Stimulated activated CD4-positive, alpha-beta T cell treated with anti-CD3 and anti-CD28 coated beads, Interleukin-1b, Interleukin-23, amount 100 ng/mL, for 24 hours (primary cell): ENCODE measurements around the gene FIGNL1.
A peak's percentile ranks its signal among the peaks of the same experiment; 100 is the strongest.
"Not testable (repeated sequence)": the region's sequence is repeated elsewhere in the genome, so short reads cannot be mapped to it uniquely, and the experiment has no call there.

Source experiments
- DNase-seq, 4 experiments: peaks; one replicate each; pipeline ENCODE4 v3.0.0-alpha.2; 2020; ENCODE audit warnings: low read depth in 4 of 4, low spot score in 1 of 4

Gene FIGNL1

DNA sequence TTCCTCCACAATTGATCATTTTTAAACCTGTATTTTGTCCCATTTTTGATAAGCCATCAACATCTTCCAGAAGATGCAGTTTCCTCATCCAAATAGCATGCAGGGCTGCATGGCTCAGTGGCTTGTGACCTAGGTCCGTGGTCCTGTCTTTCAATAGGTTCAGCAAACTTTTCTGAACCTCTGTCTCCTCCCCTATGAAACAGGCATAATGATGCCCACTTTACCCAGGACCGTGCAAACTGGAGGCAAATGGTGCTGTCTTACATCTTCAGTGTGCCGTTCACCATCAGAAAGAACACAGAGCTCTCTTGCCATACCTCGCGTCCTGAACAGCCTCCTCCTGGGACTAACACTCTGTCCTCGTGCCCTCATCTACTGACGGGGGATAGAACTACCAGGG lies 22.3 kb upstream of the FIGNL1 start:
- no peak for DNase-seq

DNA sequence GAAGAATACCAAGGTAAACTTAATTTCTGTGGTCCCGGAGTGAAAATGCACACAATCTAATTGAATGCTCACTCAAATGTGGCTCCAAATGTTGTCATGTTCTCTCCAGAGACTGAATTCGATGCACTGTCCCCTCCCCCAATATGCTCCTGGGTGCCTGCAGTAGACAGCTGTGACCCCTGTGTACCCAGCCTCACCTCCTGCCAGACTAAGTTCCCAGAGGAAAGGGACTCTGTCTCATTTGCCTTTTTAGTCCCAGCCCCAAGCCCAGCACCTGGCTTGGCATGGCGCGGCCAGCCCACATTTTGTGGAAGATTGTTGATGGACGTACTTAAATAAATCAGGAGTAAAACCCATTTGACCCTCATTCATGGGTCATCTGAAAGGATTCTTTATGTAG lies 21.8 kb upstream of the FIGNL1 start:
- no peak for DNase-seq

DNA sequence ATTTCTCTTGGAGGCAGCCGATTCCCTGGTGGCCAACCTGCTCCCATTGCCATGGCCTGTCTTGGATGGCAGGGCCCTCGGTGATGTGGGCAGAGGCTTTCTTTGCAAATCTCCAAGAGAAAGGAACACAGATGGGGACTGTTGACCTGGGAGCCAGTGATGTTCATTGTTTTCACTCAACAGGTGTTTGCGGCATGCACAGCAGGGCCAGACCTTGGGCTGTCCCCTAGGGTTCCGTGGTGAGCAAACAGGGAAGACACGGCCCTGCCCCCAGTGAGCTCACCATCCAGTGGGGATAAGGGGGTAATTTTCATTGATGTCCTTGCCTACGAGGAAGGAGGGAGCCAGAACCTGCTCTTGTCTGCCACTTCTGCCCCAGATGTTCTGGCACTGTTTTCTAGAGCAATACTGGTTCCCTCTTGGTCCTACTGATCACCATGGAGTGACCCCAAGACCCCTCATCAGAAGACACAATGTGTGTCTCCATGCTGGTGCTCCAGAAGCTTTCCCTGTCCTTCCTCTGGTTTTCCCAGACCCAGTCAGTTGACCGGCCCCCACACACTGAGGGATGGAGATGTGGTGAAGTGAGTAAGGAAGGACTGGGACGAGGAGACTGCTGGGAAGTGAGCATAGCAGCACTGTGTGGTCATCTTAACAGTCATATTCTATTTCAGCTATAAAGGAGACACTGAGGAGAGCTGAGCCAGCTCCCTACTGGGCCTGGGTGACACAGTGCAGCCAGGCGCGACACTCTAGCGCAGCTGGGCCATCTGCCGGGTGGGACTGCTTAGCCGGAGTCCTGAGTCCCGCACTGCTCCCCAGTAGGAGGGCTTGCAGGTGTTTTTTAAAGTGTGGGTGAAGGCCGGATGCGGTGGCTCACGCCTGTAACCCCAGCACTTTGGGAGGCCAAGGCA lies 20.4 kb upstream of the FIGNL1 start:
- no peak for DNase-seq

DNA sequence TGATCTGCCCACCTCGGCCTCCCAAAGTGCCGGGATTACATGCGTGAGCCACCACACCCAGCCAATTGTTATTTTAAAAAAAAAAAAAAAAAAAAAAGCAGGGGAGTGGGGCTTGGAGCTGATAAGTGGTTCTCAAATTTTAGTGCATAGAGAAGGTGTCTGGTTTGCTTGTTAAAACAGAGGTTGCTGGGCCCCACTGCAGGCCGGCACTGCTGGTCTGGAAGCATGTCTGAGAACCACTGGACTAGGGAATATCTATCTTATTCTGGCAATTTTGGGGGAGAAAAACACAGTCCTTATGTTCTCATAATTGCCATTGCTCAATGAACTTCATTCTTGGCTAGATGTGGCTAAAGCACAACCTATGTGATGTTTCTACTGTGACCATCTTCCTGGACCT lies 19.0 kb upstream of the FIGNL1 start:
- no peak for DNase-seq

- DNase-seq, result peak; percentile 59 to 79 (median 72)
These were observed 17.9 kb upstream of the FIGNL1 start for GRCh38 chr7:50467817-50468610.

DNA sequence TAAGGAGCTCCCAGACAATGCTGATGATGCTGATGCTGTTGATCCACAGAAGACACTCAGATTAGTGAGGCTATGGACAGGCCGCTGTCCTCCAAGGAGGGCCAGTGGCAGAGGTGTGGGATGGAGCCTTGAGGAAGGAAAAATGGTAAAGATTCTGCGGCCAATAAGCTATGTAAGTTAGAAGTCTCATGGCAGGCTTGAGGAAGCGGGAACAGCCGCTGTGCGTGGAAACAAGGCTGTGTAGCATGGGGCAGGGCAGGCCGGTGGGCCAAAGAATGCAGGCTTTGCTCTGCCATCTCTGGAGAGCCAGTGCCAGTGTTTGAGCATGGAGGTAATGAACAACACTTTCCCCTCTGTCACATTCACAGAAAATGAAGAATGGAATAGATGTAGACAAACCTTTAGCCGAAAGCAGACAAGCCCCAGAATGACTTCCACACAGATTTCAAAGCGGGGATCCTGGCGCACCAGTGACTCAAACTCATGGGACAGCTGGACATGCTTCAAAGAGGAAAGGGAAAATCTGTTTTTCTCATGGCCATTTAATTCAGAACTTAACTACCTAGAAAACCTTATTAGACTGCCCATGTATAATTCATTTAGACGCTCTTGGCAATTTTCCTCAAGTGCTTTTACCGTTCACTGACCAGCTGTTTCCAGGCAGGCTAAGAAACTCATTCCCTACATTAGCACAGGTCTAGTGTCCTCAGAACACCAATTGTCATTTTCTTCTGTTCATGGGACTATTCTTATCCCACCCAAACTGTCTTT lies 16.9 kb upstream of the FIGNL1 start:
- DNase-seq, result no peak

DNA sequence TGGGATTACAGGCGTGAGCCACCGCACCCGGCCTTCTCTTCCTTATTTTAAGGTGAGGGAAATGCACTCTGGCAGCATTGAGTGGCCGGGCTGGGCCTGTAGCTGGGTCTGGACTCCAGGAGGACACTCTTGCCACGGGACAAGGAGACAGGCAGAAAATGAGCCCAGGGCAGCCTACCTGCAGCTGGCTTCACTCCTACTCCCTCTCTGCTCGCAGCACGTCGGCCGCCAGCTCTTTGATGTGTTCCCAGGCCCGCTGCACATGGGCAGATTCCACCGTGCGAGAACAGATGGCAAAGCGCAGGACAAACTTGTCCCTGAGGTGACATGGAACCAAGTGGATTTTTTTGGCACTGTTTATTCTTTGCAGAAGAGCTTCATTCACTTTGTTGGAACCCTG lies 12.9 kb upstream of the FIGNL1 start:
- DNase-seq, result no peak

DNA sequence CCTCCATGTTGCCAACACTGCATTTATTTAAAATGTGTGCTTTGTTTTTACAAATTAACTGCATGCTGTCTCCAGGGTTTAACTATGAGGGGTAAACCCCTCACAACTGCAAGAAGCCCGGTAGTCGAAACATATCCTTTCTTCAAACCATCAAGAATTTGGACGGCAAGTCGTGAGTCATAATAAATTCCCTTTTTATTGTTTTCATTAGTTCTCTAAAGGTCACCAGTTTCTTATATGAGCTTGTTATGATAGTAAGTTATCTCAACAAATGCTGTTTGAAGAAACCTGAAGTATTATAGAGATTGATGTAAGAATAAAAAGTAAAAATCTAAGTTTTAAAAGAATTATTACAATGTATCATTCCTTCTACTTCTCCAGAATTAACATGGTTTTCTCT lies 12.2 kb upstream of the FIGNL1 start:
- no peak for DNase-seq

- no peak for DNase-seq
These were observed 11.5 kb upstream of the FIGNL1 start for GRCh38 chr7:50461695-50462094.

DNA sequence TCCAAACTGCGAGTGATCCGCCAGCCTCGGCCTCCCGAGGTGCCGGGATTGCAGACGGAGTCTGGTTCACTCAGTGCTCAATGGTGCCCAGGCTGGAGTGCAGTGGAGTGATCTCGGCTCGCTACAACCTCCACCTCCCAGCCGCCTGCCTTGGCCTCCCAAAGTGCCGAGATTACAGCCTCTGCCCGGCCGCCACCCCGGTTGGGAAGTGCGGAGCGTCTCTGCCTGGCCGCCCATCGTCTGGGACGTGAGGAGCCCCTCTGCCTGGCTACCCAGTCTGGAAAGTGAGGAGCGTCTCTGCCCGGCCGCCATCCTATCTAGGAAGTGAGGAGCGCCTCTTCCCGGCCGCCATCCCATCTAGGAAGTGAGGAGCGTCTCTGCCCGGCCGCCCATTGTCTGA lies 9.0 kb upstream of the FIGNL1 start:
- not testable (repeated sequence) for DNase-seq

GRCh38 chr7:50458651-50459050 lies 8.5 kb upstream of the FIGNL1 start:
- DNase-seq, result not testable (repeated sequence)

DNA sequence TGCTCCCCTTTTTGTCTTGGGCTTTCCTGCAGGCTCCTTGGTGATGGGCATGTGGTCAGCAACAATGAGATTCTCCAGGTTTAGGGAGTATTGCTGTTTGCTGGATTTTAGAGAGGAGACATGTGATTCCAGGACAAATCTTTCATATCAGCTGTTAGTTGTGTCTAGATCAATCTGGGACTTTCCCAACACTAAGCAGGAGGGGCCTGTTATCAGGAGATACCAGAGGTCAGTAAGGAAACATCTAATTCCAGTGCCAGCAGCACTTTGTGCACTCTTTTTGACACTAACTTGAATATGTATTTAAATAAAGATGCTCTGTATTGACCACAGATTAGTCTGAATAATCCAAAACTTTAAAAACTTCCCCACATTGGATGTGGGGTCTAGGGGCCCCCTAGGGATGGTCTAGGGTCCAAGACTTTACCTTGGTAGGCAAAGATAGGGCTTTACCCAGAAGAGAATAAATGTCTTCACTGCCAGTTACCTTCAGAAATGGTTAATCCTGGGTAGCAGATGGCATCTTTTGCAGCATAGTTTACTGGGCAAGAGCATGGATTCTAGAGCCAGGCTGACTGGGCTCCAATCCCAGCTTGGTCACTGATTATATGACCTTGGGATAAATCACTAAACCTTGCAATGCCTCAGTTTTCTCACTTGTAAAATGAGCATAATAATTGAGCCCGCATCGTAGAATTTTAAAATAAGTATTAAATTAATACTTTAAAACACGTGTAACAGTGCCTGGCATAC lies 6.4 kb upstream of the FIGNL1 start:
- DNase-seq, result no peak

DNA sequence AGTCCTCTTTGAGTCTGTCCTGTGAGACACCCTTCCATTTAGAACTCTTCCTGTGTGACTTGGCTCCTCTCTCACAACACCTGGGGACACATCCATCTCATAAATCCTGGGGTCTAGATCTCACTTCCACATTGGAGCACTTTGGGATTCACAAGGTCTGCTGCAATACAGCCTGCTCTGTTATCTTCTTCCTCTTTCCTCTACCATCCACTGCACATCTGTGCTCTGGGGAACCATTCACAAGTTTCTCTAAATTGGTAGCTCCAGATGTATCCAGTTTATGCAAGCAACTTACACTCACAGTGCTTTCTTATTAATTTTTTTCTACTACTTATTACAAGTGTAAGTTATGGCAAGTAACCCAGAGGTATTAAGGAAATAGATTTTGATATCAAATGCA lies 5.5 kb upstream of the FIGNL1 start:
- no peak for DNase-seq

GRCh38 chr7:50454968-50455367 lies 4.8 kb upstream of the FIGNL1 start:
- DNase-seq, result no peak

- peak in 1 of 4 experiments; percentile 19 for DNase-seq
These were observed 461 bp upstream of the FIGNL1 start for GRCh38 chr7:50450590-50451032.

- no peak for DNase-seq
These were observed 659 bp downstream of the FIGNL1 start for GRCh38 chr7:50449501-50449880.

- no peak for DNase-seq
These were observed 1.3 kb downstream of the FIGNL1 start for GRCh38 chr7:50448823-50449222.

DNA sequence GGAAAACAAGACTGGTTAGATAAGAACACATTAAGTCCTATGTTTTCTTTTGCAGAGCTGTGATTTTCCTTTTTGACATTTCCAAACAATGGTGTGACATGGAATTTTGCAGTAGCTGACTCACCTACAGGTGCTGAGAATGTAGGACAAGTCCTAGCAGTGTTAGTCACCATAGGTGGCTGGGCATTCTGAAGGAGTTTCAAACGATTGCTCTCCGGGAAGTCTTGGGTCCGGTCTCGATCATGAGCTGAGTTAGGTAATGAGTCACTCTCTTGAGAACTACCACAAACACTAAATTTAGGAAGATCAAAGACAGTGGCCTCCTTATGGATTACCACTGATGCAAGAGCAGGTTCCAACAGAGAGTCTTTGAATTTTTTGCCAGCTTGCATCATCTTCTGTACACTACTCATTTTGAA lies 3.6 kb downstream of the FIGNL1 start:
- DNase-seq, result no peak

DNA sequence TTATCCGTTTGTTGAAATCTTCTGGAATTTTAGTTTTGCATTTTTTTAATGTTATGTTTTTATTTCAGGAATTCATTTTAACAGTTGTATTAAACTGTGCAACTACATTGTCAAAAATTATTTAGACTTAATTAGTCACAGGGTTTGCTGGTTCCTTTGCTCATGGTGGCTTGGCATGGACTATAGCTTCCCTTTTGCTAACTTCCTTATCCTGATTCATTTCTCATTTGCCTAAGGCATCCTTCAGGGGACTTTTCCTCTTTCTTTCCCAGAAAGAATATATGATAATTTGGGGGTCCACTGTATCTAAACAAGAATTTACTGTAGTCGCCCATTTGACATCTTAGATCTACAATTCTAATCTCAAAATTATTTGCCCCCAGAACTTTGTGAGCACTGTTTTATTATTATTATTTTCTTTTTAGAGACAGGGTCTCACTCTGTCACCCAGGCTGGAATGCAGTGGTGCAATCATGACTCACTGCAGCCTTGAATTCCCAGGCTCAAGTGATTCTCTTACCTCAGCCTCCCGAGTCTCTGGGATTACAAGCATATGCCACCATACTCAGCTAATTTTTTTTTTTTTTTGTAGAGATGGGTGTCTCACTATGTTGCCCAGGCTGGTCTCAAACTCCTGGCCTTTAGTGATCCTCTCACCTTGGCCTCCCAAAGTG lies 13.9 kb downstream of the FIGNL1 start:
- DNase-seq, result no peak

GRCh38 chr7:50431722-50432305 lies 18.3 kb downstream of the FIGNL1 start:
- DNase-seq, result no peak
